SU-DHL-6 (cell line): ENCODE results near the gene SLC25A40.
"Not testable (repeated sequence)": the region's sequence is repeated elsewhere in the genome, so short reads cannot be mapped to it uniquely, and the experiment has no call there.

Experiments used
- H2AFZ ChIP-seq: fragments of 200-600 bp; sonication (generic); 2 replicates; pipeline ENCODE4 v1.6.1; 2014; ENCODE audit warnings: low read depth, mild to moderate bottlenecking, moderate library complexity, mixed read lengths, antibody characterized with exemption, low read length; ENCODE audit not compliant: severe bottlenecking
- H3F3A ChIP-seq: fragments of 200-600 bp; shearing (Covaris generic); 2 replicates; pipeline ENCODE4 v1.6.0; 2016; ENCODE audit warnings: antibody characterized with exemption, mild to moderate bottlenecking; ENCODE audit not compliant: insufficient read depth
- H3K27ac ChIP-seq: fragments of 200-600 bp; sonication (generic); 2 replicates; pipeline ENCODE4 v1.5.1; 2016; ENCODE audit warnings: low read depth, mild to moderate bottlenecking, low read length, moderate library complexity, mixed read lengths
- H3K27me3 ChIP-seq: fragments of 200-600 bp; sonication (generic), shearing (Covaris generic); 2 replicates; pipeline ENCODE4 v1.6.0; 2014; ENCODE audit warnings: mild to moderate bottlenecking, low read length
- H3K36me3 ChIP-seq: fragments of 200-600 bp; sonication (generic); 2 replicates; pipeline ENCODE4 v1.6.1; 2014; ENCODE audit warnings: mild to moderate bottlenecking, low read length, mixed read lengths
- H3K4me2 ChIP-seq: fragments of 300-600, 200-600 bp; shearing (Covaris generic), sonication (generic); 2 replicates; pipeline ENCODE4 v1.6.0; 2014; ENCODE audit warnings: low read length, low read depth, mild to moderate bottlenecking; ENCODE audit not compliant: poor library complexity, severe bottlenecking
- H3K4me3 ChIP-seq: fragments of 200-600 bp; sonication (generic); 2 replicates; pipeline ENCODE4 v1.5.1; 2014; ENCODE audit warnings: antibody characterized with exemption, low read length, mild to moderate bottlenecking, mixed read lengths; ENCODE audit not compliant: insufficient read depth, poor library complexity, severe bottlenecking
- H3K79me2 ChIP-seq: fragments of 200-600 bp; sonication (generic); 2 replicates; pipeline ENCODE4 v1.6.1; 2014; ENCODE audit warnings: mild to moderate bottlenecking, low read length, moderate library complexity; ENCODE audit not compliant: insufficient read depth
- H3K9ac ChIP-seq: fragments of 200-600 bp; sonication (generic); 2 replicates; pipeline ENCODE4 v1.7.0; 2014; ENCODE audit warnings: mild to moderate bottlenecking, low read length
- H3K9me2 ChIP-seq: fragments of 200-600 bp; sonication (generic); replicated peaks from 2 replicates; pipeline ENCODE4 v1.6.1; 2014; ENCODE audit warnings: low read length; ENCODE audit not compliant: insufficient read depth
- H3K9me3 ChIP-seq: fragments of 200-600 bp; sonication (generic); 2 replicates; pipeline ENCODE4 v1.6.1; 2014; ENCODE audit warnings: low read length, mixed read lengths; ENCODE audit not compliant: insufficient read depth
- H4K20me1 ChIP-seq: fragments of 200-600 bp; sonication (generic); 2 replicates; pipeline ENCODE4 v1.6.1; 2014; ENCODE audit warnings: low read depth, mild to moderate bottlenecking, antibody characterized with exemption, low read length, moderate library complexity, mixed read lengths
- EZH2phosphoT487 ChIP-seq: fragments of 200-600 bp; sonication (generic), shearing (Covaris generic); conservative IDR thresholded peaks from 2 replicates; pipeline ENCODE4 v1.6.1; 2018; ENCODE audit warnings: mild to moderate bottlenecking, antibody characterized with exemption, low read length, moderate library complexity, mixed read lengths
- TF ChIP-seq, protein P1 (sequence below): fragments of 200-600 bp; sonication (generic); IDR thresholded peaks from one replicate; pipeline ENCODE4 v1.5.1; 2017; ENCODE audit warnings: antibody characterized with exemption, mild to moderate bottlenecking, low read length, moderate library complexity; ENCODE audit not compliant: insufficient read depth, poor library complexity, severe bottlenecking

SLC25A40 gene

DNA sequence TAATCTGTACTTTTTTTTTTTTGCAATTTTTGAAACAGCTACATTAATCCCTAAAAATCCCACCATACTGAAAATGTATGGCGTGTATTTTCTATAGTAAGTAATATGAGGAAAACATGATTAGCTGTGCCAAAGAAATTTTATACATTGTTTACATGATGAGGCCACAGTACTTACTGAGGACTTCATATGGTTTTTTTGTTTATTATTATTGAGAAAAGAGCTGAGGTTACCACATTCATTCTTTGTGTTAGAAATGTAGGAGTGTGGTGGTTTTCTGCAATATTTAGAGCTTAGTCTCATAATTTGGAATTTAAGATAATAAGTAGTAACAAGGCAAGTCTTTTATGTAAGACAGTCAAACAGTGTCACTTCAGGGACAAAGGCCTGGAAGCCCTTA, 45.1 kb downstream of the SLC25A40 start:
- no peaks in the 10 kb centered on the region for H3K79me2 ChIP-seq
- peaks cover 12% of the 10 kb centered on the region; the same call in 1 of the 2 replicates for H3F3A ChIP-seq
- H3K4me3 ChIP-seq = no peak overlapping the region
- no peaks in the 10 kb centered on the region for H4K20me1 ChIP-seq
- H3K27me3 ChIP-seq = no peaks in the 10 kb centered on the region
- no peak overlapping the region for H2AFZ ChIP-seq
- no peak overlapping the region for H3K9ac ChIP-seq
- no peaks in the 10 kb centered on the region for H3K9me2 ChIP-seq
- TF ChIP-seq, protein P1, sequence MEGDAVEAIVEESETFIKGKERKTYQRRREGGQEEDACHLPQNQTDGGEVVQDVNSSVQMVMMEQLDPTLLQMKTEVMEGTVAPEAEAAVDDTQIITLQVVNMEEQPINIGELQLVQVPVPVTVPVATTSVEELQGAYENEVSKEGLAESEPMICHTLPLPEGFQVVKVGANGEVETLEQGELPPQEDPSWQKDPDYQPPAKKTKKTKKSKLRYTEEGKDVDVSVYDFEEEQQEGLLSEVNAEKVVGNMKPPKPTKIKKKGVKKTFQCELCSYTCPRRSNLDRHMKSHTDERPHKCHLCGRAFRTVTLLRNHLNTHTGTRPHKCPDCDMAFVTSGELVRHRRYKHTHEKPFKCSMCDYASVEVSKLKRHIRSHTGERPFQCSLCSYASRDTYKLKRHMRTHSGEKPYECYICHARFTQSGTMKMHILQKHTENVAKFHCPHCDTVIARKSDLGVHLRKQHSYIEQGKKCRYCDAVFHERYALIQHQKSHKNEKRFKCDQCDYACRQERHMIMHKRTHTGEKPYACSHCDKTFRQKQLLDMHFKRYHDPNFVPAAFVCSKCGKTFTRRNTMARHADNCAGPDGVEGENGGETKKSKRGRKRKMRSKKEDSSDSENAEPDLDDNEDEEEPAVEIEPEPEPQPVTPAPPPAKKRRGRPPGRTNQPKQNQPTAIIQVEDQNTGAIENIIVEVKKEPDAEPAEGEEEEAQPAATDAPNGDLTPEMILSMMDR = no peak
- TF ChIP-seq EZH2phosphoT487 = no peak
- peaks cover 41% of the 10 kb centered on the region for H3K36me3 ChIP-seq
- no peak overlapping the region for H3K27ac ChIP-seq
- H3K9me3 ChIP-seq = peaks cover 7% of the 10 kb centered on the region; the same call in 1 of the 2 replicates
- H3K4me2 ChIP-seq = no peak overlapping the region

DNA sequence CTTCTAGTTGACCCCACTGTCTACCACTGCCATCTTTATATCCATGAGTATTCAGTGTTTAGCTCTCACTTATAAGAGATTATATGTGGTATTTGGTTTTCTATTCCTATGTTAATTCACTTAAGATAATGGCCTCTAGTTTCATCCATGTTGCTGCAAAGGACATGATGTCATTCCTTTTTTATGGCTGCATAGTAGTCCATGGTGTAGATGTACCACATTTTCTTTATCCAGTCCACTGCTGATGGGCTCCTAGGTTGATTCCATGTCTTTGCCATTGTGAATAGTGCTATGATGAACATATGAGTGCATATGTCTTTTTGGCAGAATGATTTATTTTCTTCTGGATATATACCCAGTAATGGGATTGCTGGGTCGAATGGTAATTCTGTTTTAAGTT, 47.8 kb downstream of the SLC25A40 start:
- H3K79me2 ChIP-seq, H3K4me3 ChIP-seq, H3K27ac ChIP-seq, H3K9ac ChIP-seq, H4K20me1 ChIP-seq, H2AFZ ChIP-seq, H3K27me3 ChIP-seq, H3K4me2 ChIP-seq, H3K9me2 ChIP-seq: not testable (repeated sequence)
- Histone ChIP-seq H3K9me3 (peaks cover 18% of the 10 kb centered on the region; the same call in 1 of the 2 replicates), H3K36me3 (peaks cover 21% of the 10 kb centered on the region), H3F3A (peaks cover 12% of the 10 kb centered on the region; the same call in 1 of the 2 replicates)

DNA sequence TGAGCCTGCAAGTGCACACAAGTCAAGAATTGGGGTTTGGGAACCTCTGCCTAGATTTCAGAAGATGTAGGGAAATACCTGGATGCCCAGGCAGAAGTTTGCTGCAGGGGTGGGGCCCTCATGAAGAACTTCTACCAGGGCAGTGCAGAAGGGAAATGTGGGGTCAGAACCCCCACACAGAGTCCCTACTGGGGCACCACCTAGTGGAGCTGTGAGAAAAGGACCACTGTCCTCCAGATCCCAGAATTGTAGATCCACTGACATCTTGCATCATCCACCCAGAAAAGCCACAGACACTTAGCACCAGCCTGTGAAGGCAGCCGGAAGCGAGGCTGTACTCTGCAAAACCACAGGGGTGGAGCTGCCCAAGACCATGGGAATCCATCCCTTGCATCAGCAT, 50.8 kb downstream of the SLC25A40 start:
- H3K4me2 ChIP-seq, H3F3A ChIP-seq, H3K27me3 ChIP-seq: not testable (repeated sequence)

DNA sequence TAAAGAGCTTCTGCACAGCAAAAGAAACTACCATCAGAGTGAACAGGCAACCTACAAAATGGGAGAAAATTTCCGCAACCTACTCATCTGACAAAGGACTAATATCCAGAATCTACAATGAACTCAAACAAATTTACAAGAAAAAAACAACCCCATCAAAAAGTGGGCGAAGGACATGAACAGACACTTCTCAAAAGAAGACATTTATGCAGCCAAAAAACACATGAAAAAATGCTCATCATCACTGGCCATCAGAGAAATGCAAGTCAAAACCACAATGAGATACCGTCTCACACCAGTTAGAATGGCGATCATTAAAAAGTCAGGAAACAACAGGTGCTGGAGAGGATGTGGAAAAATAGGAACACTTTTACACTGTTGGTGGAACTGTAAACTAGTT, 54.1 kb downstream of the SLC25A40 start:
- H3K9ac ChIP-seq, H2AFZ ChIP-seq, H3K9me2 ChIP-seq, H3K27me3 ChIP-seq, H3K36me3 ChIP-seq, H3F3A ChIP-seq, H4K20me1 ChIP-seq, H3K27ac ChIP-seq, H3K4me3 ChIP-seq, H3K79me2 ChIP-seq, H3K4me2 ChIP-seq: not testable (repeated sequence)
- peaks cover 18% of the 10 kb centered on the region; the same call in 1 of the 2 replicates for H3K9me3 ChIP-seq

More for the DNA sequence above, 50.8 kb downstream of the SLC25A40 start:
- not testable (repeated sequence) for H3K9ac ChIP-seq, H3K36me3 ChIP-seq, H4K20me1 ChIP-seq, H3K79me2 ChIP-seq, H3K9me2 ChIP-seq, H3K4me3 ChIP-seq, H2AFZ ChIP-seq, H3K27ac ChIP-seq
- peaks cover 18% of the 10 kb centered on the region; the same call in 1 of the 2 replicates for H3K9me3 ChIP-seq

DNA sequence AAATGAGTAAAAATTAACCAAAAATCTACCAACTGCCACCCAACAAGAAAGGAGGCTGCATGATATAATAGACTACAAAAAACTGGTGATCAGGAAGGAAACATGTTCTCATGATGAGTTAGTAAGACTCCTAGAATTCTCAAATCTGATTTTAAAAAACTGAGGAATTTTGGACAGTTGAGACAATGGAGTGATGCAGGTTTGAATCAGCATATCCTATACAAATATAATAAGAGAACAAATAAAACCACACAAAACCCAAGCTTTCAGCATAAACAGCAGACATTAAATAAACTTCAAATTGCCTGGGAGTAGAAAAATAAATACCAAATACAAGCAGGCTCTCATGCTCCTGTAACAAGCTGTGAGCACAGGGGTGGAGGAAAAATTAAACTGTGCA, 57.8 kb downstream of the SLC25A40 start:
- Histone ChIP-seq H3F3A (no peaks in the 10 kb centered on the region), H3K4me2 (no peak overlapping the region), H3K36me3 (peaks cover 5% of the 10 kb centered on the region; the same call in 1 of the 2 replicates), H3K9me2 (no peaks in the 10 kb centered on the region), H3K27ac (no peak overlapping the region), H3K27me3 (no peaks in the 10 kb centered on the region), H3K9me3 (no peaks in the 10 kb centered on the region), H4K20me1 (no peaks in the 10 kb centered on the region), H3K4me3 (no peak overlapping the region), H3K79me2 (no peaks in the 10 kb centered on the region), H3K9ac (no peak overlapping the region), H2AFZ (no peak overlapping the region)
- TF ChIP-seq, protein P1 = no peak
- TF ChIP-seq EZH2phosphoT487 = no peak
